C4-2B (cell line): ENCODE data around the gene RASA3.

ENCODE experiments used
- H3K27ac ChIP-seq: fragments of 450-650 bp; 2 replicates; pipeline ENCODE4 v1.5.1; 2017
- CTCF ChIP-seq: fragments of 450-650 bp; conservative IDR thresholded peaks from 2 replicates; pipeline ENCODE4 v1.5.1; 2017; ENCODE audit warnings: mild to moderate bottlenecking
- ZFX ChIP-seq: fragments of 450-650 bp; IDR thresholded peaks from 2 replicates; pipeline ENCODE4 v1.6.1; 2017

Gene RASA3

GRCh38 chr13:114109641-114110041 lies 22.8 kb downstream of the RASA3 start:
- no peak overlapping the region for H3K27ac ChIP-seq
- TF ChIP-seq CTCF, result no peak
- TF ChIP-seq ZFX, result no peak

GRCh38 chr13:114108894-114109293 lies 23.5 kb downstream of the RASA3 start:
- no peak for TF ChIP-seq ZFX
- H3K27ac ChIP-seq, result no peak overlapping the region

- TF ChIP-seq CTCF (no peak), ZFX (no peak)
- H3K27ac ChIP-seq, result no peak overlapping the region
These were observed 24.2 kb downstream of the RASA3 start for GRCh38 chr13:114108141-114108761.

- no peak overlapping the region for H3K27ac ChIP-seq
These were observed 24.7 kb downstream of the RASA3 start for GRCh38 chr13:114107686-114108081.

GRCh38 chr13:114106991-114107685 lies 25.3 kb downstream of the RASA3 start:
- TF ChIP-seq ZFX (no peak), CTCF (no peak)
- H3K27ac ChIP-seq, result no peak overlapping the region

More at GRCh38 chr13:114107686-114108081, 24.7 kb downstream of the RASA3 start:
- TF ChIP-seq CTCF, result no peak
- no peak for TF ChIP-seq ZFX

- H3K27ac ChIP-seq, result no peak overlapping the region
- TF ChIP-seq ZFX, result no peak
- no peak for TF ChIP-seq CTCF
These were observed 25.9 kb downstream of the RASA3 start for GRCh38 chr13:114106526-114106925.

GRCh38 chr13:114105521-114106225 lies 26.8 kb downstream of the RASA3 start:
- no peak overlapping the region for H3K27ac ChIP-seq
- no peak for TF ChIP-seq CTCF
- no peak for TF ChIP-seq ZFX
